Panc1 (cell line): ENCODE data around the gene FAM200C.

ENCODE experiments used
- POLR2AphosphoS5 ChIP-seq: IDR thresholded peaks from 2 replicates; pipeline ENCODE4 v1.6.1; 2012; ENCODE audit warnings: mild to moderate bottlenecking, low read depth, low read length, moderate library complexity
- TF ChIP-seq, protein P1 (sequence below): fragments of 450-650 bp; IDR thresholded peaks from 2 replicates; pipeline ENCODE4 v1.5.1; 2017; ENCODE audit warnings: mild to moderate bottlenecking
- TF ChIP-seq, protein P2 (sequence below), 2 experiments: IDR thresholded peaks; 2 replicates each; pipeline ENCODE4 v1.6.1; 2011 to 2012; ENCODE audit warnings: low read depth in 2 of 2, control low read depth in 1 of 2, low read length in 1 of 2, mild to moderate bottlenecking in 1 of 2, moderate library complexity in 1 of 2; ENCODE audit not compliant: insufficient read depth in 1 of 2

DNA sequence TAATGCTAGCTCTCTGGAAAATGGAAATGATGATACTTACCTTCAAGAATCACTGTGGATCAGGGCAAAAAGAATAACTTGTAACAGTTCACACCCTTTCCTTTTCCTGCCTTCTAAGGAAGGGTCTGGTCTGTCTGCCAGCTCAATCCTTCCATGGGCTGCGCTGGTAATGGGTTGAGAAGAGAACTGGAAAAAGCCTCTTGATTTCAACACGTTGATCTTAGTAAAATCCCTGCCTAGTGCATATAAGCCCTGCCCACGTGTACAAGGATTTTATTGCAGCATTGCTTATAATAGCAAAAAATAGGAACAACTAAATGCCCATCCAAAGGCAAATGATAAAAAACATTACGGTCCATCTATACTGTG, 49.9 kb downstream of the FAM200C start:
- TF ChIP-seq, protein P1, sequence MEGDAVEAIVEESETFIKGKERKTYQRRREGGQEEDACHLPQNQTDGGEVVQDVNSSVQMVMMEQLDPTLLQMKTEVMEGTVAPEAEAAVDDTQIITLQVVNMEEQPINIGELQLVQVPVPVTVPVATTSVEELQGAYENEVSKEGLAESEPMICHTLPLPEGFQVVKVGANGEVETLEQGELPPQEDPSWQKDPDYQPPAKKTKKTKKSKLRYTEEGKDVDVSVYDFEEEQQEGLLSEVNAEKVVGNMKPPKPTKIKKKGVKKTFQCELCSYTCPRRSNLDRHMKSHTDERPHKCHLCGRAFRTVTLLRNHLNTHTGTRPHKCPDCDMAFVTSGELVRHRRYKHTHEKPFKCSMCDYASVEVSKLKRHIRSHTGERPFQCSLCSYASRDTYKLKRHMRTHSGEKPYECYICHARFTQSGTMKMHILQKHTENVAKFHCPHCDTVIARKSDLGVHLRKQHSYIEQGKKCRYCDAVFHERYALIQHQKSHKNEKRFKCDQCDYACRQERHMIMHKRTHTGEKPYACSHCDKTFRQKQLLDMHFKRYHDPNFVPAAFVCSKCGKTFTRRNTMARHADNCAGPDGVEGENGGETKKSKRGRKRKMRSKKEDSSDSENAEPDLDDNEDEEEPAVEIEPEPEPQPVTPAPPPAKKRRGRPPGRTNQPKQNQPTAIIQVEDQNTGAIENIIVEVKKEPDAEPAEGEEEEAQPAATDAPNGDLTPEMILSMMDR, result no peak
- TF ChIP-seq, protein P2, sequence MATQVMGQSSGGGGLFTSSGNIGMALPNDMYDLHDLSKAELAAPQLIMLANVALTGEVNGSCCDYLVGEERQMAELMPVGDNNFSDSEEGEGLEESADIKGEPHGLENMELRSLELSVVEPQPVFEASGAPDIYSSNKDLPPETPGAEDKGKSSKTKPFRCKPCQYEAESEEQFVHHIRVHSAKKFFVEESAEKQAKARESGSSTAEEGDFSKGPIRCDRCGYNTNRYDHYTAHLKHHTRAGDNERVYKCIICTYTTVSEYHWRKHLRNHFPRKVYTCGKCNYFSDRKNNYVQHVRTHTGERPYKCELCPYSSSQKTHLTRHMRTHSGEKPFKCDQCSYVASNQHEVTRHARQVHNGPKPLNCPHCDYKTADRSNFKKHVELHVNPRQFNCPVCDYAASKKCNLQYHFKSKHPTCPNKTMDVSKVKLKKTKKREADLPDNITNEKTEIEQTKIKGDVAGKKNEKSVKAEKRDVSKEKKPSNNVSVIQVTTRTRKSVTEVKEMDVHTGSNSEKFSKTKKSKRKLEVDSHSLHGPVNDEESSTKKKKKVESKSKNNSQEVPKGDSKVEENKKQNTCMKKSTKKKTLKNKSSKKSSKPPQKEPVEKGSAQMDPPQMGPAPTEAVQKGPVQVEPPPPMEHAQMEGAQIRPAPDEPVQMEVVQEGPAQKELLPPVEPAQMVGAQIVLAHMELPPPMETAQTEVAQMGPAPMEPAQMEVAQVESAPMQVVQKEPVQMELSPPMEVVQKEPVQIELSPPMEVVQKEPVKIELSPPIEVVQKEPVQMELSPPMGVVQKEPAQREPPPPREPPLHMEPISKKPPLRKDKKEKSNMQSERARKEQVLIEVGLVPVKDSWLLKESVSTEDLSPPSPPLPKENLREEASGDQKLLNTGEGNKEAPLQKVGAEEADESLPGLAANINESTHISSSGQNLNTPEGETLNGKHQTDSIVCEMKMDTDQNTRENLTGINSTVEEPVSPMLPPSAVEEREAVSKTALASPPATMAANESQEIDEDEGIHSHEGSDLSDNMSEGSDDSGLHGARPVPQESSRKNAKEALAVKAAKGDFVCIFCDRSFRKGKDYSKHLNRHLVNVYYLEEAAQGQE (IDR thresholded peaks at IDR 0.05; ENCODE audit: insufficient read depth in 1 of 2, low read depth in 2 of 2, low read length in 1 of 2), result no peak
- TF ChIP-seq POLR2AphosphoS5, result no peak
